Measurements from ENCODE around the gene FYN.

Gene FYN

GRCh38 chr6:111766201-111766857, 106.9 kb downstream of the FYN start:
- no peak for DNase-seq

- no peak for DNase-seq
Measured at GRCh38 chr6:111765763-111766162, 107.5 kb downstream of the FYN start.

DNA sequence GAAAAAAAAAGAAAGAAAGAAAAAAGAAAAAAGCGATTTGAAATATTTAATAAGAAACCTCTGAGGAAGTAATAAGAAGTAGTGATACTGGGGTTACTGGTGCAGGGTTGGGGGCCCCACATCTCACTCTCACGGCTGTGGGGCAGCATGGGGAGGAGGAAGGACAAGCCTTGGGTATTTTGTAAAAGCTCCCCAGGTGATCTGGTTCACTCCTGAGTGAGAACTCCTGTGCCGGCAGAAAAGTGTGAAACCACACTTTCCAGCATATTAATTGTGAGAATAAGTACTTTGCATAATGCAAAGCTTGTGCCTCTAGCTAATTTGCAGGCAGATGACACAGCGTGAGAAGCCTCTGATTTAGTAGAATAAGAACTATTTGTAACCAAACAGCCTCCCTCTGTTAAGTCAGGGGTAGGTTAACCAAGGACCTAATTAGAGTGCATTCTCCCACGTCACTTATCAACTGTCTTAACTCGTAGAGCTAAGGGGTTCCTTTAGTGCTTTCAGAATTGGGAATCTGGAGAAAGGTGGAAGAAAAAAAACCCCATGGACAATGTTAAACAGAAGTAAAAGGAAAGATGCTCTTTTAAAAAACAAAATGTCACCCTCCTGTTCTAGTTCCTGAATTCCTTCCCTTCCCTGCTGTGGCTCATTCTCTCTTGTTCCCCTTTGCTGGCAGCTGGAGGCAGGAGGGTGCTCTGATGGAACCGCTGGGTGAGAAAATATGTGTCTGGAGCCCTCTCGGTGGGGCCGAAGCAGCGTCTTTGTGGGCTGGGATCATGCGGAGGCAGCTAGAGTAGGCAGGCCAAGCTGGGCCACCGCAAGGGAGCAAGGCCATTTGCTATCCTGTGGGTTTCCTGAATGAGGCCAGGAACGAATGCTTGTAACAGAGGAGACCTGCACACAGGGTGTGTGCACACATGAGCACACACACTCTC, 108.7 kb downstream of the FYN start:
- peak; percentile 12 for DNase-seq

DNA sequence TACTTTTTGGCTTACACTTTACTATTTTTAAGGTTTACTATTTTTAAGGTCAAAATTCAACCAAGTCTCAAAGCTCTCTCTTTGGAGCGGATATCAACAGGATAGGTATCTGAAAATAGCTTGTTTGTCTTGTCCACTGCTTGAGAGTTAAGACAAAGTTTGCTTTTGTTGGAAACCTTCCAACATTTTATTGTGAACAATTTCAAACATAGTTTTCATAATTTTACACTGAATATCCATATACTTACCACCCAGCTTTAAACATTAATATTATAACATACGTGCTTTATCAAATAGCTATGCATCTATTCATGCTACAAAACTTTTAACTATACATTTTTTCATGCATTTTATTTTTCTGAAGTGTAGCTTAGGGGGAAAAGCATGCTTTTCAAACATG, 109.9 kb downstream of the FYN start:
- DNase-seq: no peak

DNA sequence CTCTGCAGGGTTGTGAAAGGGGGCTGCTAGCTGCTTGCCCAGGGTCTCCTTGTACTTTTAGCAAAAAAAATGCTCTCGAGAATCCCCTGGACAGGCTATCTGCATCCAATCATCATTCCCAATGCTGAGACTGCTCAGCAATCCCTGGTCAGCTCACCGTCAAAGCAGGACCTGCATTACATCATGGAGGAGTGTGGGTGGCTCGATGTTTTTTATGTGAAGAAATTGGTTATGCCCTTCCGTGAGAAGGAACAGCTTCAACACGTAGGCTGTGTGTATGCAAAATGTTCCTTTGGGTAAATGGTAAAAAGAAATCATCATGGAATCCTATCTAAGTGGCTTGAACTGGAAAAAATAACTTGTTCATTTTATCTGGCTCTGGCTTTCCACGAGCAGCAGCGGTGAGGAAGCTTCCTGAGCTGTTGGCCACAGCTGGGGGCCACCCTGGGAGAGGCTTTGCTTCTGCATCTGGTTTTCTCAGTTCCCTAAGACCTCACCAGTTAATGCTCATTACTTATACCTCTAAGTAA, 111.4 kb downstream of the FYN start:
- no peak for DNase-seq

DNA sequence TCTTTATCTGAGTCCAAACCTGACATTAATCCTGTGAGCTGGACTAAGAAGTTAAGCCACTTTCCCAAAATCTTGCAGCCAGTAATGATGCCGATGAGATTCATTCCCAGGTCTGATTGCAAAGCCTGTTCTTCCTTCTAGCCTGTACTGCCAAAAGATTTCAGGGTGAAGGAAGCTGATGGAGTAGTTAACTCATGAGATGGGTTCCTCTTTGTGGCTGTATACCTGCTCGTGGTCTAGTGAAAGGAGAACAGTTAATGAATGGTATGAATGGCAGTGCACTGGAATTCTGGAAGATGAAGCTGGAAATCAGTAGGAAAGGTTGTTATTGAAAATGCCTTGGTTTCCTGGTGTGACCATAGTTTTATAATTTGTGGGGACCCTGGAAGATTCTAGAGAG, 112.0 kb downstream of the FYN start:
- no peak for DNase-seq

GRCh38 chr6:111759836-111760785, 113.1 kb downstream of the FYN start:
- peak; percentile 5 for DNase-seq

DNA sequence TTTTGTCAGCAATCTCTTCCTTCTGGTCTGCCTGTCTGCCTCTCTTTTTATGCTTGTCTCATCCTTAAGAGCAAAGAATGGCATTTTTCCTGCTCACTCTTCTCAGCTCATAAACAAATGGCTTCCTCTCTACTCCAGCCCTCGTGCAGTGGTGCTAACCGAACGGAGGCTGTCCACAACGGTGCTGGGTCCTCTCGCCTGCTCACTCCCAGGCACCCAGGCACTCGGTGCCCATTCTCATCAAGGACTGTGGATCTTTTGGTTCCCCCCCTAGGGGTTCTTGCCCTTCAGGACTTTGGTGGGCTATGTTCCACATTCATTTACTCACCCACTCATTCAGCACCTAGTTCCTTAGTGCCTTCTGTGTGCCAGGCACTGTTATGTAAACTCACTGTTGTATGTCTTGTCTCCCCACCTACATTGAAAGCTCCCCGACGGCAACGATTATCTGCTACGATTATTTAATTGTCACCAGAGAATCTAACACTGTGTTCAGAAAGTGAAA, 113.9 kb downstream of the FYN start:
- DNase-seq: no peak

DNA sequence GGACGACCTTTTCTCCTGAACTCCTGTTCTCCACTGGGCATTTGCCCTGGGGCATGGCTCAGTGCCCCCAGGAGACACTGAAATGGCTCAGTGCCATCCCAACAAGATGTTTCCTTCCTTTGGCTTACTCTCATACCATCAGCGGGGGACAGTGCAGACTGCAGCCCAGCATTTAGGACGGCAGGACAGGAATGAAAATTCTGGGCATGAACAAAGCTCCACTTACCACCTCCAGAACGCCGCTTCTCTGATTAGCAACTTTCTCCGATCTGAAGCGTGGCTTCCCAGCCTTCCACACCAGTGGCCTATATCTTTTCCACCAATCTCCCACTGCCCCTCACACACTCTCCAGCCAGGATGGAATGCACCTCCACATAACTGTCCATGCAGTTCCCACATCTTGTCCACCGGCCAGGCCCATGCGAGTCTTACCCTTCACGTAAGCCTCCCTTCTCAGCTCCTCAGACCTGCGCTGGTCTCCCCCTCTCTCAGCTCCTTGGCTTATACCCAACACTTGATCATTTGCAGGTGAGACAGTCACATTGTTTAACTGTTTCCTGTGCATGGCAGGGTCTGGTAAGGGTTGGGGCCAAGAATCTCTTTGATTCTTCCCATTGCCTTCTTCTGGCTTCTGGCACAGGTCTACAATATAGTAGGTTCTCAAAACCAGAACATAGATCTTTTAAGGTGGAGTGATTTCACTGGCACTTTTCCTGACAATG, 114.5 kb downstream of the FYN start:
- DNase-seq: no peak

DNA sequence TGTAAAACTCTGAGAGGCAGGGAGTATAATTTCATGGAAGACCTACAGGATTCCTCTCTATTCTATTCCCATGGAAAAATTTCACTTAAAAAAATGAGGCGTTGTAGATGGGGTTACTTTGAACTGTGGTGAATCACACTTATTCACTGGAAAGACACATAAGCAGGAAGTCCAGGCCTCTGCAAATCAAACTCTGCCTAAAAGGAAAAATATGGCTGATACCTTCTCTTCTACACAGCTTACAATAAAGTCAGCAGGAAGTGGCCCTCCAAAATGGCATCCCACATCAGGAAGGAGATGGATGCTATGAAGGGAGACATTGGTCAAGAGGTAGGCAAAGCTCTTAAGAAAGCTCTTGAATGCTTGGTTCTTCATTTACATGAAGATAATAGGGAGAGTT, 115.9 kb downstream of the FYN start:
- DNase-seq: no peak

DNA sequence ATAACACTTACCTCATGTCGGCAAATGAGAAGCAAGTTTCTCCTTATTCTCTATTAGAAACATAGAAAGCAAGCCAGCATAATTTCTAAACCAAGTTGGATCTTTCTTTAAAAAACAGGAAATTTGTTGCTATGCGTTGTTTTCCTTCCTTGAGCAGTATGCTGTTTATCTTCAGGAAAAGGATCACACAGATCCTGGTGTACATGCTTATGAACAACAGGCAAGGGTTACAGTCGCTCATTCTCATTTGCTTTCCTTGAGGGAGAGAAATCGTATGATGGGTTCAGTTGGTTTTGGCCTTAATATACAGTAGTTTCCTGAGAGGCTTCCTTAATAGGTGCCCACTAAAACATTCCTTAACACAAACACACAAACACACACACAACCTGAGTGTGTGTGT, 118.8 kb downstream of the FYN start:
- no peak for DNase-seq

- no peak for DNase-seq
Measured at GRCh38 chr6:111753573-111753972, 119.7 kb downstream of the FYN start.

DNA sequence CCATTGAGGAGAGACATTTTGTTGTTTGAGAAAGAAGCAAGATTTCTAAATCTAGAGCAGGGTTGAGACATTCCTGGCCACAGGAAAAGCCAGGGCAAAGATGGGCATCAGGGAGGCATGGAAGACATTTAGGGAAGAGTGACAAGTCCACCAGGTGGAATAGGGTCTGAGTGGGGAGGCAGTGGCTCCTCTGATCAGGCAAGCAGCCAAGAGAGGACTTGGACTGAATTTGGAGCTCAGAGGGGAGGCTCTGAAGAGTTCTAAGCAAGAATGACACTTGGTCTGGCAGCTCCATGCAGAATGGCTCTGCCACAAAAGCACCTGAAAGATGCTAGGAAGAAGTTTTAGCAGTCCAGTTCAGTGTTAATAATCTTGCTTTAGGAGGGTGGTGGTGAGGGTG, 120.8 kb downstream of the FYN start:
- no peak for DNase-seq

GRCh38 chr6:111750753-111751673, 122.2 kb downstream of the FYN start:
- no peak for DNase-seq

GRCh38 chr6:111750153-111750552, 123.1 kb downstream of the FYN start:
- DNase-seq: no peak

DNA sequence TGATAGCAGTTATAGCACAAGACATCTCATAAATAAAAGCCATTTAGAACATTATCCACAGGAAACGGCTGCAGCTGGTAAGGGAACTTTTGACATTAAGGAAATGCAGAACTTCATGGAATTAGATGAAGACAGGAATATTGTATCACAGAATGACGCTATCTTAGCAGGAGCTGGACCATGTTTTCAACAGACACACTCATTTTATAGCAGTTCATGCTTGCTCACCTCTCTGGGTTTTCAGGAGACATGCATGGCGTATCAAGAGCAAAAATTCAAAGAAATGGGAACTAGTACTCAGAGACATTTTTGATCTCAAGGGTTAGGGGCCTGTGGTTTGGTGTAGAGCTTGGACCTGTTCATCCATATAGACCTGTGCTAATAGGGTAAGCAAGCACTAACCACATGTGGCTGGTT, 125.0 kb downstream of the FYN start:
- DNase-seq: no peak

DNA sequence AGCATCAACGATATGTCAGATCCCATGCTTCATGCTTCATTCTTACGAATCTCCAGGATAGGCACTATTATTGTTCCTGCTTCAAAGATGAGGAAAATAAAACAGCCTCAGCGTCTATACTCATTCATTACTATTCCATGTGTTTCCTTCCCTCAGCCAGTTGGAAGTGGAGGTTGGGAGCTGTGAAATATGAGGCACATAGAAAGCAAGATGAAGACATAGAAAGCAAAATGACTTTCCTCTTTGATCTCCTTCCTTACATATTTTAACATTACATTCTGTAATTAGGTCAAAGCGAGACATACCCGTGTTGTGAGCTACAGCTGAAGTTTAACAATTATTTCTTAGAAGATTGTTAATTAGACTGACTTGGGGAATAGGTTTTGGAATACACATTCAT, 125.4 kb downstream of the FYN start:
- DNase-seq: no peak

- no peak for DNase-seq
Measured at GRCh38 chr6:111747396-111747795, 125.9 kb downstream of the FYN start.

- DNase-seq: no peak
Measured at GRCh38 chr6:111746983-111747382, 126.3 kb downstream of the FYN start.

GRCh38 chr6:111745636-111746035, 127.6 kb downstream of the FYN start:
- DNase-seq: no peak

DNA sequence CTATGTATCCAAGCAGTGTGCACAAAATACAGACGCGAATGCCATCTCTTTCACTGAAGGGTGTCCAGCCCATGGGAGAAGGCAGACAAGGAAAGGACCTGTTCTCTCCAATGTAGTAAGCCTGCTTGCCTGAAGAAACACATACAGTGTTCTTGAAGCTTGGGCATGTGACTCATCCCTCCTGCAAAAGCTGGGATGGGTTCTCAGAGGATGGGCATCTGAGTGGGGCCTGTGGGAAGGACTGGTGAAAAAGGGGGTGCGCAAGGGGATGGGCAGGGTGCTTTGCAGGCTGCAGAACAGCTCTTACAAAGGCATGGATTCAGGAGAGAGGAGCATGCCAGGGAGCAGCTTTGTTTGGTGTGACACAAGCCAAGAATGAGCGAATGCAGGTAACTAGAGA, 128.1 kb downstream of the FYN start:
- DNase-seq: no peak

Measured in NCI-H2227 treated with DMSO at 0.1 percent for 48 hours (cell line).